Ishikawa (cell line): ENCODE measurements around the gene PKN1.

Source experiments
- CEBPB ChIP-seq: IDR thresholded peaks from 2 replicates; pipeline ENCODE4 v1.6.1; 2012
- CREB1 ChIP-seq: IDR thresholded peaks from 2 replicates; pipeline ENCODE4 v1.6.1; 2012; ENCODE audit warnings: low read depth
- EP300 ChIP-seq: IDR thresholded peaks from 2 replicates; pipeline ENCODE4 v1.6.1; 2012; ENCODE audit warnings: borderline replicate concordance
- NFIC ChIP-seq: IDR thresholded peaks from 2 replicates; pipeline ENCODE4 v1.6.1; 2012
- RAD21 ChIP-seq: IDR thresholded peaks from 2 replicates; pipeline ENCODE4 v1.6.1; 2012; ENCODE audit warnings: low read depth
- TAF1 ChIP-seq: IDR thresholded peaks from 2 replicates; pipeline ENCODE4 v1.6.1; 2012; ENCODE audit warnings: low read depth, mild to moderate bottlenecking

- TF ChIP-seq CREB1 (no peak), EP300 (no peak), CEBPB (no peak), NFIC (no peak), RAD21 (no peak), TAF1 (no peak)
These were observed 31.5 kb upstream of the PKN1 start for GRCh38 chr19:14401468-14402195.
